ENCODE results near the gene MIPEP.

Gene MIPEP

GRCh38 chr13:23743278-23744076 lies 145.7 kb downstream of the MIPEP start:
- no peak for DNase-seq

- no peak for DNase-seq
These were observed 147.2 kb downstream of the MIPEP start for GRCh38 chr13:23741879-23742510.

- no peak for DNase-seq
These were observed 149.2 kb downstream of the MIPEP start for GRCh38 chr13:23740002-23740401.

- no peak for DNase-seq
These were observed 149.6 kb downstream of the MIPEP start for GRCh38 chr13:23739596-23739995.

GRCh38 chr13:23736541-23736940 lies 152.7 kb downstream of the MIPEP start:
- no peak for DNase-seq

- DNase-seq: no peak
These were observed 153.9 kb downstream of the MIPEP start for GRCh38 chr13:23735329-23735728.

GRCh38 chr13:23731709-23732108 lies 157.5 kb downstream of the MIPEP start:
- DNase-seq: no peak

GRCh38 chr13:23730251-23730650 lies 158.9 kb downstream of the MIPEP start:
- no peak for DNase-seq

- no peak for DNase-seq
These were observed 159.7 kb downstream of the MIPEP start for GRCh38 chr13:23729531-23729930.

GRCh38 chr13:23728807-23729206 lies 160.4 kb downstream of the MIPEP start:
- DNase-seq: no peak

GRCh38 chr13:23725922-23726321 lies 163.3 kb downstream of the MIPEP start:
- DNase-seq: no peak

- no peak for DNase-seq
These were observed 164.8 kb downstream of the MIPEP start for GRCh38 chr13:23724196-23724970.

- no peak for DNase-seq
These were observed 165.7 kb downstream of the MIPEP start for GRCh38 chr13:23723471-23723870.

GRCh38 chr13:23722726-23723453 lies 166.3 kb downstream of the MIPEP start:
- DNase-seq: no peak

GRCh38 chr13:23718996-23719395 lies 170.2 kb downstream of the MIPEP start:
- DNase-seq: no peak

- no peak for DNase-seq
These were observed 172.8 kb downstream of the MIPEP start for GRCh38 chr13:23716401-23716800.

GRCh38 chr13:23715762-23716235 lies 173.4 kb downstream of the MIPEP start:
- peak; percentile 36 for DNase-seq

- no peak for DNase-seq
These were observed 174.0 kb downstream of the MIPEP start for GRCh38 chr13:23715092-23715761.

GRCh38 chr13:23714672-23715071 lies 174.5 kb downstream of the MIPEP start:
- no peak for DNase-seq

GRCh38 chr13:23711355-23711754 lies 177.8 kb downstream of the MIPEP start:
- DNase-seq: no peak

GRCh38 chr13:23710366-23710765 lies 178.8 kb downstream of the MIPEP start:
- no peak for DNase-seq

GRCh38 chr13:23709536-23709935 lies 179.7 kb downstream of the MIPEP start:
- no peak for DNase-seq

All from stimulated activated CD8-positive, alpha-beta memory T cell treated with anti-CD3 and anti-CD28 coated beads, Interleukin-4, amount 100 ng/mL, for 48 hours (primary cell).